Measurements from ENCODE around the gene RAG2.

GRCh38 chr11:36638556-36638955 is 40.5 kb upstream of the RAG2 start:
- TF ChIP-seq CTCF (IDR thresholded peaks at IDR 0.05), result no peak
- TF ChIP-seq POLR2A (IDR thresholded peaks at IDR 0.05), result no peak

All from thyroid gland (tissue), 4 donors.